Activated CD8-positive, alpha-beta memory T cell treated with anti-CD3 and anti-CD28 coated beads, Interleukin-2, amount 10 ng/mL, durations not matched to agents 7 days and 5 days (primary cell): ENCODE measurements around the gene TP53TG3B. TPM values are rescaled to one million over a fixed set of nuclear protein-coding genes. Genes with fewer than 3 reads are reported as not detected.
A peak's percentile ranks its signal among the peaks of the same experiment; 100 is the strongest.
"Not testable (repeated sequence)": the region's sequence is repeated elsewhere in the genome, so short reads cannot be mapped to it uniquely, and the experiment has no call there.

Source experiments
- ATAC-seq: fragments of 150-1000 bp; cut with Tn5 transposase; one replicate; pipeline ENCODE4 v1.10.0; 2021; ENCODE audit warnings: moderate library complexity
- CTCF ChIA-PET: fragments of 350-600 bp; sonication (Branson Sonifier 250); formaldehyde crosslinking; loops from one replicate; lab custom pipeline; 2021; ENCODE audit warnings: antibody characterized with exemption; lab: Charles Lee
- DNase-seq: peaks from one replicate; pipeline ENCODE4 v3.0.0-alpha.2; 2020
- H3K27ac Mint-ChIP-seq: one replicate; pipeline ENCODE4 v1.8.0; 2021; ENCODE audit warnings: mild to moderate bottlenecking, mixed read lengths
- H3K27me3 Mint-ChIP-seq: one replicate; pipeline ENCODE4 v1.8.0; 2021; ENCODE audit warnings: mixed read lengths
- H3K36me3 Mint-ChIP-seq: one replicate; pipeline ENCODE4 v1.8.0; 2021; ENCODE audit warnings: mild to moderate bottlenecking, mixed read lengths
- H3K4me1 Mint-ChIP-seq: one replicate; pipeline ENCODE4 v1.8.0; 2021; ENCODE audit warnings: mixed read lengths
- H3K4me3 Mint-ChIP-seq: one replicate; pipeline ENCODE4 v1.8.0; 2021; ENCODE audit warnings: mild to moderate bottlenecking, moderate library complexity, mixed read lengths
- H3K9me3 Mint-ChIP-seq: one replicate; pipeline ENCODE4 v1.8.0; 2022; ENCODE audit warnings: low read depth, mixed read lengths
- total RNA-seq, 2 experiments: library from RNA; stranded (reverse); gene quantifications; one replicate each; pipeline ENCODE4 v1.2.3, GENCODE V29; 2021

The TP53TG3B gene, protein sequence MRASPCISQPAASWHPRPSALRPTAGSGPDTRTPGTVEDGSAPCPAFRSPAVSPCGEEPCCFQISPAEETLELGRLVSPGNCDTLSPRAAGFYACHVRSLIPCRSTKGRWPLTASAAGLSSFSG
- not detected for total RNA-seq

DNA sequence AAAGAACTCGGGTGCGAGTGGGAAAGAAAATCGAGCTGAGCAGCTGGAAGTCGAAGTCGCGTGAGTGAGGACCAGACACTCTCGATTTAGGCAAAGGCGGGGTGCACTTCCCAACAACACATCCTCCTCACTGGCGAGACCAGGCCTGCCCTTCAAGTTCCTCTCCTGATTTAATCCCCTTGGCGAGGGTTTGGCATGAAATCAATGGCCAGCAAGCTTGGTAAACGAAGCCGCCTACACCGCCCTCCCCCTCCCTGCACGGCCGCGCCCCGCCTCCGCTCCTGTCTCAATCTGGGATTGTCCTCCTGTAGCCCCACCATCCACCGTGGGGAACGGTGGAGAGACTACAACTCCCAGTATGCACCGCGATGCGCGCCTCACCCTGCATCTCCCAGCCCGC is at the start of gene TP53TG3B:
Gene TP53TG3B, plus strand, starts transcription at position 301 of the 400 bp plus-strand sequence. Its CDS starts 68 bp downstream, at position 369.
- DNase-seq, CTCF ChIA-PET, H3K9me3 Mint-ChIP-seq, H3K4me3 Mint-ChIP-seq, ATAC-seq, H3K27ac Mint-ChIP-seq, H3K27me3 Mint-ChIP-seq, H3K4me1 Mint-ChIP-seq, H3K36me3 Mint-ChIP-seq: not testable (repeated sequence)

DNA sequence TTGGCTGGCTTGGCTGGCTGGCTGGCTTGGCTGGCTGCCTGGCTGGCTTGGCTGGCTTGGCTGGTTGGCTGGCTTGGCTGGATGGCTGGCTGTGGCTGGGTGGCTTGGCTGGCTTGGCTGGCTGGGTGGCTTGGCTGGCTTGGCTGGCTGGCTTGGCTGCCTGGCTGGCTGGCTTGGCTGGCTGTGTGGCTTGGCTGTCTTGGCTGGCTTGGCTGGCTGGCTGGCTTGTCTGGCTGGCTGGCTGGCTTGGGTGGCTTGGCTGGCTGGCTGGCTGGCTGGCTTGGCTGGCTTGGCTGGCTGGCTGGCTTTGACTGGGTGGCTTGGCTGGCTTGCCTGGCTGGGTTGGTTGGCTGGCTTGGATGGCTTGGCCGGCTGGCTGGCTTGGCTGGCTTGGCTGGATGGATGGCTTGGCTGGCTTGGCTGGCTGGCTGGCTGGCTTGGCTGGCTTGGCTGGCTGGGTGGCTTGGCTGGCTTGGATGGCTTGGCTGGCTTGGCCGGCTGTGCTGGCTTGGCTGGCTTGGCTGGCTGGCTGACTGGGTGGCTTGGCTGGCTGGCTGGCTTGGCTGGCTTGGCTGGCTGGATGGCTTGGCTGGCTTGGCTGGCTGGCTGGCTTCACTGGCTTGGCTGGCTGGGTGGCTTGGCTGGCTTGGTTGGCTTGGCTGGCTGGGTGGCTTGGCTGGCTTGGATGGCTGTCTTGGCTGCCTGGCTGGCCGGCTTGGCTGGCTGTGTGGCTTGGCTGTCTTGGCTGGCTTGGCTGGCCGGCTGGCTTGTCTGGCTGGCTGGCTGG is 24.2 kb upstream of the TP53TG3B start:
- H3K36me3 Mint-ChIP-seq, CTCF ChIA-PET, H3K4me3 Mint-ChIP-seq, H3K4me1 Mint-ChIP-seq, H3K27ac Mint-ChIP-seq, ATAC-seq, H3K9me3 Mint-ChIP-seq, H3K27me3 Mint-ChIP-seq: not testable (repeated sequence)
- DNase-seq = peak; percentile 62

DNA sequence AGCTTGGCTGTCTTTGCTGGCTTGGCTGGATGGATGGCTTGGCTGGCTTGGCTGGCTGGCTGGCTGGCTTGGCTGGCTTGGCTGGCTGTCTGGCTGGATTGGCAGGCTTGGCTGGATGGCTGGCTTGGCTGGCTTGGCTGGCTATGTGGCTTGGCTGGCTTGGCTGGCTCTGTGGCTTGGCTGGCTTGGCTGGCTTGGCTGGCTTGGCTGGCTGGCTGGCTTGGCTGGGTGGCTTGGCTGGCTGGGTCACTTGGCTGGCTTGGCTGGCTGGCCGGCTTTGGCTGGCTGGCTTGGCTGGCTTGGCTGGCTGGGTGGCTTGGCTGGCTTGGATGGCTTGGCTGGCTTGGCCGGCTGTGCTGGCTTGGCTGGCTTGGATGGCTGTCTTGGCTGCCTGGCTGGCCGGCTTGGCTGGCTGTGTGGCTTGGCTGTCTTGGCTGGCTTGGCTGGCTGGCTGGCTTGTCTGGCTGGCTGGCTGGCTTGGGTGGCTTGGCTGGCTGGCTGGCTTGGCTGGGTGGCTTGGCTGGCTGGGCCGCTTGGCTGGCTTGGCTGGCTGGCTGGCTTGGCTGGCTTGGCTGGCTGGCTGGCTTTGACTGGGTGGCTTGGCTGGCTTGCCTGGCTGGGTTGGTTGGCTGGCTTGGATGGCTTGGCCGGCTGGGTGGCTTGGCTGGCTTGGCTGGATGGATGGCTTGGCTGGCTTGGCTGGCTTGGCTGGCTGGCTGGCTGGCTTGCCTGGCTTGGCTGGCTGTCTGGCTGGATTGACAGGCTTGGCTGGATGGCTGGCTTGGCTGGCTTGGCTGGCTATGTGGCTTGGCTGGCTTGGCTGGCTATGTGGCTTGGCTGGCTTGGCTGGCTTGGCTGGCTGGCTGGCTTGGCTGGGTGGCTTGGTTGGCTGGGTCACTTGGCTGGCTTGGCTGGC is 22.8 kb upstream of the TP53TG3B start:
- peak; percentile 52 for DNase-seq
- H3K36me3 Mint-ChIP-seq, H3K4me3 Mint-ChIP-seq, H3K4me1 Mint-ChIP-seq, H3K27ac Mint-ChIP-seq, ATAC-seq, H3K9me3 Mint-ChIP-seq, CTCF ChIA-PET, H3K27me3 Mint-ChIP-seq: not testable (repeated sequence)

DNA sequence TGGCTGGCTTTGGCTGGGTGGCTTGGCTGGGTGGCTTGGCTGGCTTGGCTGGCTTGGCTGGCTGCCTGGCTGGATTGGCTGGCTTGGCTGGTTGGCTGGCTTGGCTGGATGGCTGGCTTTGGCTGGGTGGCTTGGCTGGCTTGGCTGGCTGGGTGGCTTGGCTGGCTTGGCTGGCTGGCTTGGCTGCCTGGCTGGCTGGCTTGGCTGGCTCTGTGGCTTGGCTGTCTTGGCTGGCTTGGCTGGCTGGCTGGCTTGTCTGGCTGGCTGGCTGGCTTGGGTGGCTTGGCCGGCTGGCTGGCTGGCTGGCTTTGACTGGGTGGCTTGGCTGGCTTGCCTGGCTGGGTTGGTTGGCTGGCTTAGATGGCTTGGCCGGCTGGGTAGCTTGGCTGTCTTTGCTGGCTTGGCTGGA is 22.1 kb upstream of the TP53TG3B start:
- H3K9me3 Mint-ChIP-seq, H3K4me1 Mint-ChIP-seq, CTCF ChIA-PET, H3K27me3 Mint-ChIP-seq, ATAC-seq, H3K27ac Mint-ChIP-seq, H3K4me3 Mint-ChIP-seq, H3K36me3 Mint-ChIP-seq: not testable (repeated sequence)
- DNase-seq = peak; percentile 37

DNA sequence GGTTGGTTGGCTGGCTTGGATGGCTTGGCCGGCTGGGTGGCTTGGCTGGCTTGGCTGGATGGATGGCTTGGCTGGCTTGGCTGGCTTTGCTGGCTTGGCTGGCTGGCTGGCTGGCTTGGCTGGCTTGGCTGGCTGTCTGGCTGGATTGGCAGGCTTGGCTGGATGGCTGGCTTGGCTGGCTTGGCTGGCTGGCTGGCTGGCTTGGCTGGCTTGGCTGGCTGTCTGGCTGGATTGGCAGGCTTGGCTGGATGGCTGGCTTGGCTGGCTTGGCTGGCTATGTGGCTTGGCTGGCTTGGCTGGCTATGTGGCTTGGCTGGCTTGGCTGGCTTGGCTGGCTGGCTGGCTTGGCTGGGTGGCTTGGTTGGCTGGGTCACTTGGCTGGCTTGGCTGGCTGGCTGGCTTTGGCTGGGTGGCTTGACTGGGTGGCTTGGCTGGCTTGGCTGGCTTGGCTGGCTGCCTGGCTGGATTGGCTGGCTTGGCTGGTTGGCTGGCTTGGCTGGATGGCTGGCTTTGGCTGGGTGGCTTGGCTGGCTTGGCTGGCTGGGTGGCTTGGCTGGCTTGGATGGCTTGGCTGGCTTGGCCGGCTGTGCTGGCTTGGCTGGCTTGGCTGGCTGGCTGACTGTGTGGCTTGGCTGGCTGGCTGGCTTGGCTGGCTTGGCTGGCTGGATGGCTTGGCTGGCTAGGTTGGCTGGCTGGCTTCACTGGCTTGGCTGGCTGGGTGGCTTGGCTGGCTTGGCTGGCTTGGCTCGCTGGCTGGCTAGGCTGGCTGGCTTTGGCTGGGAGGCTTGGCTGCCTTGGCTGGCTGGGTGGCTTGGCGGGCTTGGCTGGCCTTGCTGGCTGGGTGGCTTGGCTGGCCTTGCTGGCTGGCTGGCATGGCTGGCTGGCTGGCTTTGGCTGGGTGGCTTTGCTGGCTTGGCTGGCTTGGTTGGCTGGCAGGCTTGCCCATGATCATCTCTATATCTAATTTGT is 21.3 kb upstream of the TP53TG3B start:
- H3K4me1 Mint-ChIP-seq, H3K27ac Mint-ChIP-seq, H3K27me3 Mint-ChIP-seq, H3K9me3 Mint-ChIP-seq, CTCF ChIA-PET, H3K4me3 Mint-ChIP-seq, ATAC-seq, H3K36me3 Mint-ChIP-seq: not testable (repeated sequence)
- peak; percentile 59 for DNase-seq

Other genes starting within 250 kb of the TP53TG3B start
- gene TP53TG3C, start 166.6 kb upstream of the TP53TG3B start, total RNA-seq = not detected
- gene TP53TG3E, start 56.5 kb upstream of the TP53TG3B start, total RNA-seq = not detected
- gene TP53TG3F, start 98.8 kb downstream of the TP53TG3B start, total RNA-seq = not detected